BE2C (cell line): ENCODE measurements around the gene LDB2.

Source experiments
- DNase-seq: peaks from one replicate; pipeline ENCODE4 v3.0.0-alpha.2; 2020
- H3K27me3 ChIP-seq: fragments of 250-450 bp; sonication (Bioruptor Pico); 2 replicates; pipeline ENCODE4 v1.5.1; 2020; ENCODE audit warnings: mild to moderate bottlenecking
- H3K36me3 ChIP-seq: fragments of 250-450 bp; sonication (Bioruptor Pico); 2 replicates; pipeline ENCODE4 v1.5.1; 2020; ENCODE audit warnings: mild to moderate bottlenecking
- H3K4me1 ChIP-seq: fragments of 250-450 bp; sonication (Bioruptor Pico); 2 replicates; pipeline ENCODE4 v1.5.1; 2020
- H3K4me3 ChIP-seq: 2 replicates; pipeline ENCODE4 v1.5.1; 2011; ENCODE audit warnings: low read depth, low read length
- H3K9me3 ChIP-seq: fragments of 250-450 bp; sonication (Bioruptor Pico); 2 replicates; pipeline ENCODE4 v1.5.1; 2020
- CTCF ChIP-seq: IDR thresholded peaks from 2 replicates; pipeline ENCODE4 v1.5.1; 2012; ENCODE audit warnings: mild to moderate bottlenecking, low read depth, low read length

LDB2 gene

DNA sequence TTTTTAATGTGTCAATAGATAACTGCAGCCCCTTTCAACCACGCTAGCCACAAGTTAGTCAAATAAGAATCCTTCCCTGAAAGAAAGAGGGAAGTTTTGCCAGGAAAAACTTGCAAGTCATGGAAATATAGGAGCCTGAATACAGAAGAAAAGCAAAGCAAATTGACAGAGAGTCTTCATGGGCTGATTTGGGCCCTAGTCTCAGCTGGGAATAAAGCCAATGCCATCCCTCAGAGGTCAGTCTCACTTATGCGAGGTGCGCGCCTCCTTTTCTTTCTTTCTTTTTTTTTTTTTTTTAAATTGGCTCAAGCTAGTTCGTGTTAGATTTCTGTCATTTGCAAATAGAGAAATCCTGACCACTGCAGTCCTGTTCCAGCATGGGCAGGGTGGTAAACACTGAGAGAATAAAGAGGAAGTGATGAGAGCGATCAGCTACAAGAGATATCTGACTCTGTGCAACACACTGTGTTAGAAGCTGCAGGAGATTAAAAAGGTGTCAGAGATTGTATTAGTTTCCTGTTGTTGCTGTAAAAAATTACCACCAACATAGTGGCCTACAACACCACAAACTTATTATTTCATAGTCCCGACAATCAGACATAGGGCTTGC is 299.7 kb downstream of the LDB2 start:
- TF ChIP-seq CTCF: no peak
- Histone ChIP-seq H3K9me3 (no peaks in the 10 kb centered on the region), H3K4me3 (no peak overlapping the region), H3K27me3 (no peaks in the 10 kb centered on the region), H3K4me1 (no peaks in the 10 kb centered on the region; the same call in 1 of the 2 replicates), H3K36me3 (no peaks in the 10 kb centered on the region)
- DNase-seq: no peak

GRCh38 chr4:16597845-16598596 is 300.4 kb downstream of the LDB2 start:
- no peak for DNase-seq
- no peak for TF ChIP-seq CTCF
- Histone ChIP-seq H3K36me3 (no peaks in the 10 kb centered on the region), H3K4me3 (no peak overlapping the region), H3K4me1 (no peaks in the 10 kb centered on the region; the same call in 1 of the 2 replicates), H3K9me3 (no peaks in the 10 kb centered on the region), H3K27me3 (no peaks in the 10 kb centered on the region)

DNA sequence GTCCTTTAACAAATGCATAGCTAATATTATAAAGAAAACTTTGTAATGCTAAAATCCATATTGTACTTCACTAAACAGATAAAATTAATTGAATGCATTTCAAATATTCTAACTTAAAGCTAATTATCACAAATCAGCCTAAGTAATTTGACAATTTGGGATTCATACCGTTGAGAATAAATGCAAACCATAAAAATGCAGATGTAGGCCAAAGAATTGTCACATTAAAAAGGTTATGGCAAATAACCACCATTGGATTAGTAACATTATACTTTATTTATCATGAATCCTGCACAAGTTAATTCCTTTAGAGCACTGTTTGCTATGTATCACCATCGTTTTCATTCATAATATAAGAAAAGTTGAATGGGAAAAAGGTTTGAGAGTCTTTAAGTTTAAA is 301.0 kb downstream of the LDB2 start:
- no peak for DNase-seq
- Histone ChIP-seq H3K36me3 (no peaks in the 10 kb centered on the region), H3K4me1 (peaks cover 2% of the 10 kb centered on the region), H3K9me3 (no peaks in the 10 kb centered on the region), H3K27me3 (no peaks in the 10 kb centered on the region), H3K4me3 (no peak overlapping the region)
- TF ChIP-seq CTCF: no peak

GRCh38 chr4:16596267-16596666 is 302.2 kb downstream of the LDB2 start:
- no peak for DNase-seq
- Histone ChIP-seq H3K9me3 (no peaks in the 10 kb centered on the region), H3K4me3 (no peak overlapping the region), H3K27me3 (no peaks in the 10 kb centered on the region), H3K36me3 (no peaks in the 10 kb centered on the region), H3K4me1 (peaks cover 2% of the 10 kb centered on the region)
- no peak for TF ChIP-seq CTCF

DNA sequence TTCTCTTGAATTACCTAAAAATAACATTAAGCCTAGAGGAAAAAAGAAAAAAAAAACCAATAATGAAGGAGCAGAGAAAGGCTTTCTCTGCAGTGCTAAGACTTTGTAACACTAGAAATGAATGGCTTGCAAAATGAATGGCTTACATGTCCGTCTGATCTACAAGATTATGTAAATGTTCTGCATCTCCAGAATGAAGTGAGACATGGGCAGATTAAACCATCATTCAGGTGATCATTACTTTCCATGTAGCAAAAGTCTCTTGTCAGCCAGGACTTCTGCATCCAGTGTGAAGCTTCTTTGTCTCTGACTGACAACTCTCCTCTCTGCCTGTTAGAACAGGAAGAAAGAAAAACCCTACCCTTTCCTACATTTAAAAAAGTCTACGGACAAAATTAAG is 304.3 kb downstream of the LDB2 start:
- H3K4me3 ChIP-seq: no peak overlapping the region
- peaks cover 2% of the 10 kb centered on the region; the same call in 1 of the 2 replicates for H3K4me1 ChIP-seq
- H3K27me3 ChIP-seq: no peaks in the 10 kb centered on the region
- no peaks in the 10 kb centered on the region for H3K9me3 ChIP-seq
- DNase-seq: no peak
- no peak for TF ChIP-seq CTCF
- no peaks in the 10 kb centered on the region for H3K36me3 ChIP-seq

- no peak for DNase-seq
- H3K27me3 ChIP-seq: no peaks in the 10 kb centered on the region
- peaks cover 2% of the 10 kb centered on the region; the same call in 1 of the 2 replicates for H3K4me1 ChIP-seq
- H3K9me3 ChIP-seq: no peaks in the 10 kb centered on the region
- no peaks in the 10 kb centered on the region for H3K36me3 ChIP-seq
- no peak overlapping the region for H3K4me3 ChIP-seq
- TF ChIP-seq CTCF: no peak
Measured at GRCh38 chr4:16593386-16593785, 305.1 kb downstream of the LDB2 start.
